SH-SY5Y (cell line): ENCODE measurements around the gene CLSTN2.

Source experiments
- GATA2 ChIP-seq: IDR thresholded peaks from 2 replicates; pipeline ENCODE4 v1.6.1; 2011; ENCODE audit warnings: mild to moderate bottlenecking, low read depth, low read length
- GATA3 ChIP-seq: IDR thresholded peaks from 2 replicates; pipeline ENCODE4 v1.6.1; 2011; ENCODE audit warnings: low read depth, mild to moderate bottlenecking, low read length, moderate library complexity

DNA sequence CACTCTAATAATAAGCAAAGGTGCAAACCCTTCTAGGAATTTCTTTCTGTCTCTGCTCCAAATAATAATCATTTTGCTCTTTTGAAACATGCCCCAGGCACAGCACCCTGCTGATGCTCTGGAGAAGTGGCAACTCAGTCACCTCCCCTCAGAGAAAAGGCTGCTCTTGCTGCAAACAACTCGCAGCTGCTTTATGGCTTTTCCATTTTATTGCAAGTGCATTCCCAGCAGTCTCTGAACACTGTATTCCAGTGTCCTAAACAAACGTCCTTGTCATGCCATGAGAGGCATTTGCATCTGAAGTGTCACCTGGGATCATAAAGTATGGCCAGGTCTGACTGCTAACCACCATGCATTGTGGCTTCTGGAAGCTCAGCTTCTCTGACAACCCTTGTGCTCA, 384.8 kb downstream of the CLSTN2 start:
- TF ChIP-seq GATA2, result no peak
- no peak for TF ChIP-seq GATA3
